HepG2 (cell line): ENCODE results near the gene STOML2. TPM values are rescaled to one million over a fixed set of nuclear protein-coding genes. Genes with fewer than 3 reads are reported as not detected.

Experiments
- ERF ChIP-seq: IDR thresholded peaks from 2 replicates; pipeline ENCODE4 v1.6.1; 2018; ENCODE audit warnings: missing biosample characterization, missing genetic modification reagents
- ETV5 ChIP-seq: IDR thresholded peaks from 2 replicates; pipeline ENCODE4 v1.6.1; 2018; ENCODE audit warnings: missing biosample characterization, missing genetic modification reagents, inconsistent platforms, borderline replicate concordance
- GATA4 ChIP-seq: sonication (generic); IDR thresholded peaks from 2 replicates; pipeline ENCODE4 v1.6.1; 2016; ENCODE audit warnings: antibody characterized with exemption, low read depth, borderline replicate concordance
- GLI4 ChIP-seq: sonication (generic); formaldehyde crosslinking; IDR thresholded peaks from 2 replicates; pipeline ENCODE4 v1.5.1; 2020; ENCODE audit warnings: missing genetic modification reagents, mild to moderate bottlenecking, moderate library complexity, borderline replicate concordance
- HDAC1 ChIP-seq: sonication (generic); formaldehyde crosslinking; IDR thresholded peaks from 2 replicates; pipeline ENCODE4 v1.5.1; 2020; ENCODE audit warnings: mild to moderate bottlenecking, missing genetic modification reagents
- IRF1 ChIP-seq: sonication (generic); formaldehyde crosslinking; IDR thresholded peaks from 2 replicates; pipeline ENCODE4 v1.4.0; 2020; ENCODE audit warnings: low read depth, mild to moderate bottlenecking, missing genetic modification reagents
- KDM5B ChIP-seq: sonication (generic); formaldehyde crosslinking; IDR thresholded peaks from 2 replicates; pipeline ENCODE4 v1.4.0; 2020; ENCODE audit warnings: missing genetic modification reagents, mild to moderate bottlenecking, borderline replicate concordance
- KLF6 ChIP-seq: IDR thresholded peaks from 2 replicates; pipeline ENCODE4 v1.8.0; 2016; ENCODE audit warnings: missing biosample characterization, missing genetic modification reagents
- MAFK ChIP-seq, 2 experiments: IDR thresholded peaks in 1 of 2; conservative IDR thresholded peaks in 1 of 2; 2 replicates each; pipeline ENCODE4 v1.6.1; 2011; ENCODE audit warnings: improper control_type of control experiment in 2 of 2, low read length in 2 of 2
- NFKB2 ChIP-seq: sonication (generic); formaldehyde crosslinking; IDR thresholded peaks from 2 replicates; pipeline ENCODE4 v1.4.0; 2020; ENCODE audit warnings: missing genetic modification reagents, borderline replicate concordance
- PLRG1 ChIP-seq: fragments of 450-650 bp; conservative IDR thresholded peaks from 2 replicates; pipeline ENCODE4 v1.6.1; 2016
- SKIL ChIP-seq: sonication (generic); formaldehyde crosslinking; IDR thresholded peaks from 2 replicates; pipeline ENCODE4 v1.8.0; 2022; ENCODE audit warnings: missing genetic modification reagents, mild to moderate bottlenecking, moderate library complexity, borderline replicate concordance
- TAF1 ChIP-seq: sonication (generic); formaldehyde crosslinking; IDR thresholded peaks from 2 replicates; pipeline ENCODE4 v1.4.0; 2020; ENCODE audit warnings: missing genetic modification reagents
- TCF12 ChIP-seq, 2 experiments: fragments of 450-650 bp in 1 of 2; sonication (generic) in 1 of 2; formaldehyde crosslinking in 1 of 2; IDR thresholded peaks; 2 replicates each; pipeline versions ENCODE4 v1.6.1 to v1.8.0; 2017 to 2022; ENCODE audit warnings: antibody characterized with exemption in 1 of 2, mild to moderate bottlenecking in 1 of 2, missing genetic modification reagents in 1 of 2, moderate library complexity in 1 of 2
- TSC22D2 ChIP-seq: sonication (generic); formaldehyde crosslinking; IDR thresholded peaks from 2 replicates; pipeline ENCODE4 v1.5.1; 2020; ENCODE audit warnings: missing genetic modification reagents, mild to moderate bottlenecking, borderline replicate concordance
- U2AF1 ChIP-seq: fragments of 200-400 bp; formaldehyde crosslinking; optimal IDR thresholded peaks from 2 replicates; pipeline ENCODE3; 2017; ENCODE audit warnings: mild to moderate bottlenecking, low read depth, low read length
- ZBTB3 ChIP-seq: sonication (generic); formaldehyde crosslinking; IDR thresholded peaks from 2 replicates; pipeline ENCODE4 v1.4.0; 2020; ENCODE audit warnings: low read depth, mild to moderate bottlenecking, moderate library complexity, missing genetic modification reagents, borderline replicate concordance
- ZBTB42 ChIP-seq: sonication (generic); formaldehyde crosslinking; IDR thresholded peaks from 2 replicates; pipeline ENCODE4 v1.5.0; 2020; ENCODE audit warnings: mild to moderate bottlenecking, missing genetic modification reagents
- ZNF230 ChIP-seq: sonication (generic); formaldehyde crosslinking; IDR thresholded peaks from 2 replicates; pipeline ENCODE4 v1.4.0; 2020; ENCODE audit warnings: mild to moderate bottlenecking, missing genetic modification reagents
- ZNF234 ChIP-seq: sonication (generic); formaldehyde crosslinking; conservative IDR thresholded peaks from 2 replicates; pipeline ENCODE4 v1.5.1; 2020; ENCODE audit warnings: mild to moderate bottlenecking, missing genetic modification reagents
- ZNF430 ChIP-seq: sonication (generic); formaldehyde crosslinking; IDR thresholded peaks from 2 replicates; pipeline ENCODE4 v1.9.0; 2021; ENCODE audit warnings: mild to moderate bottlenecking, missing genetic modification reagents
- ZNF451 ChIP-seq: sonication (generic); formaldehyde crosslinking; IDR thresholded peaks from 2 replicates; pipeline ENCODE4 v1.5.0; 2020; ENCODE audit warnings: mild to moderate bottlenecking, missing genetic modification reagents
- ZNF619 ChIP-seq: sonication (generic); formaldehyde crosslinking; IDR thresholded peaks from 2 replicates; pipeline ENCODE4 v1.4.0; 2020; ENCODE audit warnings: mild to moderate bottlenecking, missing genetic modification reagents
- ZNF639 ChIP-seq: conservative IDR thresholded peaks from 2 replicates; pipeline ENCODE4 v1.6.1; 2018; ENCODE audit warnings: missing genetic modification reagents
- ZNF660 ChIP-seq: sonication (generic); formaldehyde crosslinking; IDR thresholded peaks from 2 replicates; pipeline ENCODE4 v1.5.1; 2020; ENCODE audit warnings: mild to moderate bottlenecking, low read depth, missing genetic modification reagents, borderline replicate concordance
- ZNF883 ChIP-seq: sonication (generic); formaldehyde crosslinking; IDR thresholded peaks from 2 replicates; pipeline ENCODE4 v1.5.1; 2020; ENCODE audit warnings: mild to moderate bottlenecking, missing genetic modification reagents; ENCODE audit errors: not compliant biosample characterization
- polyA plus RNA-seq, 8 experiments: library from polyadenylated mRNA; depleted of rRNA in 3 of 8; stranded (reverse) in 7 of 8; unstranded in 1 of 8; fragments of >200 nt; fragmentation: Illumina TruSeq in 4 of 8; extraction: Trizol in 4 of 8; gene quantifications; 2 replicates each; pipeline versions ENCODE4 v1.2.1 to v1.2.3, GENCODE V29; 2011 to 2016; ENCODE audit warnings: low read depth in 4 of 8, missing spikeins in 1 of 8, mixed read lengths in 1 of 8; ENCODE audit not compliant: insufficient read depth in 1 of 8
- total RNA-seq, 5 experiments: library from RNA; depleted of rRNA; stranded (reverse); fragments of >200 nt; fragmentation: Illumina TruSeq; extraction: Trizol; gene quantifications; 2 replicates each; pipeline ENCODE4 v1.2.3, GENCODE V29; 2016; ENCODE audit warnings: low read depth in 1 of 5

Gene STOML2
- total and polyA plus RNA-seq, 2 of the 13 experiments (the other 11 are each of a cell fraction or from before 2014, with no cell fraction given): 245 to 250 TPM

GRCh38 chr9:35102769-35103659 lies at the start of gene STOML2 (continued):
- TF ChIP-seq SKIL (CRISPR knock-in tag) (0 out of 2 replicates have a peak, but pooled peaks have one; percentile 39), ZNF234 (CRISPR knock-in tag) (no peak), KDM5B (peak; percentile 59; the same call in 1 of the 2 replicates), ETV5 (peak; percentile 82), HDAC1 (peak; percentile 96), ZNF660 (CRISPR knock-in tag) (no peak), GATA4 (0 out of 2 replicates have a peak, but pooled peaks have one; percentile 48), TAF1 (CRISPR knock-in tag) (peak; percentile 89), KLF6 (0 out of 2 replicates have a peak, but pooled peaks have one; percentile 38), ZNF619 (CRISPR knock-in tag) (no peak), MAFK (conservative IDR thresholded peaks at IDR 0.05 in 1 of 2, IDR thresholded peaks at IDR 0.05 in 1 of 2; ENCODE audit: low read length in 2 of 2) (no peak), ZNF230 (CRISPR knock-in tag) (no peak), ZBTB42 (no peak), ZNF639 (CRISPR knock-in tag) (peak; percentile 47), ZBTB3 (no peak), GLI4 (CRISPR knock-in tag) (no peak), ZNF451 (CRISPR knock-in tag) (no peak), PLRG1 (no peak), NFKB2 (CRISPR knock-in tag) (peak; percentile 73), ZNF430 (CRISPR knock-in tag) (no peak; the same call in 1 of the 2 replicates), ZNF883 (CRISPR knock-in tag) (no peak), TCF12 (IDR thresholded peaks at IDR 0.05) (no peak), TCF12 (CRISPR knock-in tag; IDR thresholded peaks at IDR 0.05) (no peak), IRF1 (CRISPR knock-in tag) (no peak), U2AF1 (no peak), ERF (CRISPR knock-in tag) (peak; percentile 63; the same call in 1 of the 2 replicates), TSC22D2 (CRISPR knock-in tag) (peak; percentile 67; the same call in 1 of the 2 replicates)
